Measurements from ENCODE around the gene GRK7. TPM values are rescaled to one million over a fixed set of nuclear protein-coding genes. Genes with fewer than 3 reads are reported as not detected.

The GRK7 gene
- total and polyA plus RNA-seq, 2 donors from 2014 or later = not detected

GRCh38 chr3:141726483-141726882 lies 36.7 kb upstream of the GRK7 start:
- no peaks in the 10 kb centered on the region for H3K27me3 ChIP-seq (ENCODE audit: control insufficient read depth, insufficient read depth, low read length)
- H3K27ac ChIP-seq (ENCODE audit: low read depth in 2 of 2, low read length in 2 of 2) = no peak overlapping the region
- intact Hi-C loops (cut with DNase I) = no loop called here
- no peaks in the 10 kb centered on the region for H3K4me1 ChIP-seq (ENCODE audit: control insufficient read depth in 2 of 3, insufficient read depth in 2 of 3, low read depth in 1 of 3, low read length in 3 of 3)
- DNase-seq = no peak
- no peak overlapping the region for H3K9ac ChIP-seq (ENCODE audit: low read length in 3 of 3)
- H3K4me3 ChIP-seq (ENCODE audit: low read length in 3 of 3) = peak overlapping the region in 1 of 3 donors; percentile 15
- FAIRE-seq = no peak
- H3K36me3 ChIP-seq (ENCODE audit: control insufficient read depth in 2 of 3, insufficient read depth in 3 of 3, low read length in 3 of 3) = no peaks in the 10 kb centered on the region
- no peak for TF ChIP-seq CTCF (IDR thresholded peaks at IDR 0.05; ENCODE audit: borderline replicate concordance, extremely low read depth, insufficient read depth)
- no peaks in the 10 kb centered on the region for H3K9me3 ChIP-seq (ENCODE audit: control insufficient read depth in 2 of 3, insufficient read depth in 1 of 3, low read length in 3 of 3)

GRCh38 chr3:141728355-141728892 lies 34.8 kb upstream of the GRK7 start:
- Histone ChIP-seq H3K9me3 (ENCODE audit: control insufficient read depth in 2 of 3, insufficient read depth in 1 of 3, low read length in 3 of 3) (no peaks in the 10 kb centered on the region), H3K4me1 (ENCODE audit: control insufficient read depth in 2 of 3, insufficient read depth in 2 of 3, low read depth in 1 of 3, low read length in 3 of 3) (no peaks in the 10 kb centered on the region), H3K9ac (ENCODE audit: low read length in 3 of 3) (no peak overlapping the region), H3K4me3 (ENCODE audit: low read length in 3 of 3) (no peak overlapping the region), H3K27me3 (ENCODE audit: control insufficient read depth, insufficient read depth, low read length) (no peaks in the 10 kb centered on the region), H3K27ac (ENCODE audit: low read depth in 2 of 2, low read length in 2 of 2) (peak overlapping the region in 1 of 2 donors; percentile 2), H3K36me3 (ENCODE audit: control insufficient read depth in 2 of 3, insufficient read depth in 3 of 3, low read length in 3 of 3) (no peaks in the 10 kb centered on the region)
- peak in 1 of 5 donors; percentile 16 for DNase-seq
- no peak for TF ChIP-seq CTCF (IDR thresholded peaks at IDR 0.05; ENCODE audit: borderline replicate concordance, extremely low read depth, insufficient read depth)
- intact Hi-C loops (cut with DNase I) = no loop called here
- FAIRE-seq = no peak

GRCh38 chr3:141729240-141729639 lies 34.0 kb upstream of the GRK7 start:
- Histone ChIP-seq H3K9me3 (ENCODE audit: control insufficient read depth in 2 of 3, insufficient read depth in 1 of 3, low read length in 3 of 3) (no peaks in the 10 kb centered on the region), H3K4me3 (ENCODE audit: low read length in 3 of 3) (no peak overlapping the region), H3K9ac (ENCODE audit: low read length in 3 of 3) (no peak overlapping the region), H3K27me3 (ENCODE audit: control insufficient read depth, insufficient read depth, low read length) (no peaks in the 10 kb centered on the region), H3K27ac (ENCODE audit: low read depth in 2 of 2, low read length in 2 of 2) (no peak overlapping the region), H3K36me3 (ENCODE audit: control insufficient read depth in 2 of 3, insufficient read depth in 3 of 3, low read length in 3 of 3) (no peaks in the 10 kb centered on the region), H3K4me1 (ENCODE audit: control insufficient read depth in 2 of 3, insufficient read depth in 2 of 3, low read depth in 1 of 3, low read length in 3 of 3) (no peaks in the 10 kb centered on the region)
- TF ChIP-seq CTCF (IDR thresholded peaks at IDR 0.05; ENCODE audit: borderline replicate concordance, extremely low read depth, insufficient read depth) = no peak
- FAIRE-seq = no peak
- no peak for DNase-seq
- intact Hi-C loops (cut with DNase I) = no loop called here

GRCh38 chr3:141735176-141735575 lies 28.0 kb upstream of the GRK7 start:
- no peak for FAIRE-seq
- Histone ChIP-seq H3K27ac (ENCODE audit: low read depth in 2 of 2, low read length in 2 of 2) (no peak overlapping the region), H3K27me3 (ENCODE audit: control insufficient read depth, insufficient read depth, low read length) (no peaks in the 10 kb centered on the region), H3K9ac (ENCODE audit: low read length in 3 of 3) (no peak overlapping the region), H3K36me3 (ENCODE audit: control insufficient read depth in 2 of 3, insufficient read depth in 3 of 3, low read length in 3 of 3) (no peaks in the 10 kb centered on the region), H3K9me3 (ENCODE audit: control insufficient read depth in 2 of 3, insufficient read depth in 1 of 3, low read length in 3 of 3) (no peaks in the 10 kb centered on the region), H3K4me1 (ENCODE audit: control insufficient read depth in 2 of 3, insufficient read depth in 2 of 3, low read depth in 1 of 3, low read length in 3 of 3) (peaks cover 0 to 3% (median 0%) of the 10 kb centered on the region in 3 donors), H3K4me3 (ENCODE audit: low read length in 3 of 3) (no peak overlapping the region)
- TF ChIP-seq CTCF (IDR thresholded peaks at IDR 0.05; ENCODE audit: borderline replicate concordance, extremely low read depth, insufficient read depth) = no peak
- intact Hi-C loops (cut with DNase I) = no loop called here
- no peak for DNase-seq
